ENCODE measurements around the gene XPC.

Gene XPC

GRCh38 chr3:14138878-14139655 is 39.3 kb downstream of the XPC start:
- H3K36me3 ChIP-seq (ENCODE audit: low read depth) = peaks cover 61% of the 10 kb centered on the region
- no peak for ATAC-seq (ENCODE audit: low read depth)

GRCh38 chr3:14138109-14138877 is 40.1 kb downstream of the XPC start:
- no peaks in the 10 kb centered on the region for H3K27me3 ChIP-seq (ENCODE audit: insufficient read depth, poor library complexity, severe bottlenecking)
- DNase-seq (ENCODE audit: low spot score) (peak; percentile 42), ATAC-seq (ENCODE audit: low read depth) (no peak)
- H3K4me3 ChIP-seq (ENCODE audit: severe bottlenecking) = no peak overlapping the region
- TF ChIP-seq CTCF (IDR thresholded peaks at IDR 0.05; ENCODE audit: poor library complexity, severe bottlenecking) = no peak
- peaks cover 26% of the 10 kb centered on the region for H3K4me1 ChIP-seq (ENCODE audit: insufficient read depth, poor library complexity, severe bottlenecking)
- peak overlapping the region; percentile 38 for H3K27ac ChIP-seq (ENCODE audit: poor library complexity, severe bottlenecking)
- H3K36me3 ChIP-seq (ENCODE audit: low read depth) = peaks cover 66% of the 10 kb centered on the region
- H3K9me3 ChIP-seq (ENCODE audit: severe bottlenecking) = no peaks in the 10 kb centered on the region

More at GRCh38 chr3:14138878-14139655, 39.3 kb downstream of the XPC start:
- H3K9me3 ChIP-seq (ENCODE audit: severe bottlenecking) = no peaks in the 10 kb centered on the region
- H3K27me3 ChIP-seq (ENCODE audit: insufficient read depth, poor library complexity, severe bottlenecking) = no peaks in the 10 kb centered on the region
- peaks cover 34% of the 10 kb centered on the region for H3K4me1 ChIP-seq (ENCODE audit: insufficient read depth, poor library complexity, severe bottlenecking)
- no peak overlapping the region for H3K27ac ChIP-seq (ENCODE audit: poor library complexity, severe bottlenecking)
- H3K4me3 ChIP-seq (ENCODE audit: severe bottlenecking) = no peak overlapping the region
- peak; percentile 49 for DNase-seq (ENCODE audit: low spot score)
- no peak for TF ChIP-seq CTCF (IDR thresholded peaks at IDR 0.05; ENCODE audit: poor library complexity, severe bottlenecking)

GRCh38 chr3:14137445-14137844 is 41.0 kb downstream of the XPC start:
- H3K9me3 ChIP-seq (ENCODE audit: severe bottlenecking) = no peaks in the 10 kb centered on the region
- peaks cover 68% of the 10 kb centered on the region for H3K36me3 ChIP-seq (ENCODE audit: low read depth)
- H3K4me1 ChIP-seq (ENCODE audit: insufficient read depth, poor library complexity, severe bottlenecking) = peaks cover 17% of the 10 kb centered on the region
- DNase-seq (ENCODE audit: low spot score) = no peak
- H3K4me3 ChIP-seq (ENCODE audit: severe bottlenecking) = no peak overlapping the region
- peak; percentile 14; the same call in 1 of the 3 replicates for ATAC-seq (ENCODE audit: low read depth)
- H3K27me3 ChIP-seq (ENCODE audit: insufficient read depth, poor library complexity, severe bottlenecking) = no peaks in the 10 kb centered on the region
- H3K27ac ChIP-seq (ENCODE audit: poor library complexity, severe bottlenecking) = peak overlapping the region; percentile 38
- no peak for TF ChIP-seq CTCF (IDR thresholded peaks at IDR 0.05; ENCODE audit: poor library complexity, severe bottlenecking)

- no peak for TF ChIP-seq CTCF (IDR thresholded peaks at IDR 0.05; ENCODE audit: poor library complexity, severe bottlenecking)
- H3K4me1 ChIP-seq (ENCODE audit: insufficient read depth, poor library complexity, severe bottlenecking) = peaks cover 15% of the 10 kb centered on the region
- H3K4me3 ChIP-seq (ENCODE audit: severe bottlenecking) = no peak overlapping the region
- H3K27me3 ChIP-seq (ENCODE audit: insufficient read depth, poor library complexity, severe bottlenecking) = no peaks in the 10 kb centered on the region
- ATAC-seq (ENCODE audit: low read depth) (peak; percentile 66), DNase-seq (ENCODE audit: low spot score) (no peak)
- H3K36me3 ChIP-seq (ENCODE audit: low read depth) = peaks cover 68% of the 10 kb centered on the region
- peak overlapping the region; percentile 38 for H3K27ac ChIP-seq (ENCODE audit: poor library complexity, severe bottlenecking)
- H3K9me3 ChIP-seq (ENCODE audit: severe bottlenecking) = no peaks in the 10 kb centered on the region
Measured at GRCh38 chr3:14137004-14137403, 41.4 kb downstream of the XPC start.
